Astrocyte of the spinal cord (primary cell): ENCODE measurements around the gene NDUFA13.

Experiments
- DNase-seq: peaks from one replicate; pipeline ENCODE4 v3.0.0; 2011; ENCODE audit warnings: low read depth, low spot score
- H3K4me3 ChIP-seq: 2 replicates; pipeline ENCODE4 v1.5.1; 2011; ENCODE audit warnings: low read depth, mild to moderate bottlenecking, low read length, moderate library complexity
- CTCF ChIP-seq: IDR thresholded peaks from 2 replicates; pipeline ENCODE4 v1.5.1; 2012; ENCODE audit warnings: low read depth, mild to moderate bottlenecking, low read length, inconsistent platforms
- in situ Hi-C: cut with HindIII; loops from 2 replicates; pipeline ENCODE4 v1.10.0; 2017; ENCODE audit warnings: low sequenced_read_pairs

The NDUFA13 gene

GRCh38 chr19:19475849-19476828 lies 39.9 kb upstream of the NDUFA13 start:
- peak; percentile 62 for TF ChIP-seq CTCF
- DNase-seq, result peak; percentile 35
- no peak overlapping the region for H3K4me3 ChIP-seq
- in situ Hi-C loops, result no loop called here

GRCh38 chr19:19477705-19478383 lies 38.2 kb upstream of the NDUFA13 start:
- in situ Hi-C loops, result no loop called here
- TF ChIP-seq CTCF, result no peak
- no peak overlapping the region for H3K4me3 ChIP-seq
- no peak for DNase-seq

GRCh38 chr19:19480688-19481087 lies 35.3 kb upstream of the NDUFA13 start:
- in situ Hi-C loops, result no loop called here
- peak; percentile 32 for DNase-seq
- H3K4me3 ChIP-seq, result no peak overlapping the region
- no peak for TF ChIP-seq CTCF

- in situ Hi-C loops, result no loop called here
- no peak for DNase-seq
- no peak overlapping the region for H3K4me3 ChIP-seq
- no peak for TF ChIP-seq CTCF
These were observed 33.0 kb upstream of the NDUFA13 start for GRCh38 chr19:19482809-19483596.

- DNase-seq, result peak; percentile 35
- in situ Hi-C loops, result no loop called here
- no peak overlapping the region for H3K4me3 ChIP-seq
- no peak for TF ChIP-seq CTCF
These were observed 30.6 kb upstream of the NDUFA13 start for GRCh38 chr19:19485161-19485997.

GRCh38 chr19:19485998-19486290 lies 30.1 kb upstream of the NDUFA13 start:
- in situ Hi-C loops, result no loop called here
- DNase-seq, result no peak
- no peak for TF ChIP-seq CTCF
- no peak overlapping the region for H3K4me3 ChIP-seq
